GM21381 (cell line): ENCODE measurements around the gene CCDC9.

ENCODE experiments used
- ATAC-seq: cut with Tn5 transposase; IDR thresholded peaks from one replicate; pipeline ENCODE4 v1.9.1; 2021; ENCODE audit warnings: mild to moderate bottlenecking, moderate library complexity; ENCODE audit not compliant: unreplicated experiment

The CCDC9 gene

GRCh38 chr19:47255879-47256692, at the start of gene CCDC9:
Gene CCDC9, plus strand, starts transcription at chr19:47256525. Its CDS starts 1,876 bp downstream, at chr19:47258401.
- peak; percentile 48 for ATAC-seq

GRCh38 chr19:47209319-47210179, 46.8 kb upstream of the CCDC9 start:
- ATAC-seq = no peak

- ATAC-seq = no peak
Observed at GRCh38 chr19:47210180-47210490, 46.2 kb upstream of the CCDC9 start.

GRCh38 chr19:47210689-47211316, 45.5 kb upstream of the CCDC9 start:
- ATAC-seq = no peak

GRCh38 chr19:47215581-47215980, 40.7 kb upstream of the CCDC9 start:
- ATAC-seq = no peak

- no peak for ATAC-seq
Observed at GRCh38 chr19:47221080-47221841, 35.1 kb upstream of the CCDC9 start.

GRCh38 chr19:47221890-47222289, 34.4 kb upstream of the CCDC9 start:
- ATAC-seq = no peak

GRCh38 chr19:47225746-47226425, 30.4 kb upstream of the CCDC9 start:
- peak; percentile 39 for ATAC-seq

GRCh38 chr19:47226426-47227351, 29.6 kb upstream of the CCDC9 start:
- ATAC-seq = peak; percentile 5

GRCh38 chr19:47227352-47228167, 28.8 kb upstream of the CCDC9 start:
- ATAC-seq = no peak

- ATAC-seq = no peak
Observed at GRCh38 chr19:47228168-47228936, 28.0 kb upstream of the CCDC9 start.

- no peak for ATAC-seq
Observed at GRCh38 chr19:47228937-47229675, 27.2 kb upstream of the CCDC9 start.

GRCh38 chr19:47229676-47230053, 26.7 kb upstream of the CCDC9 start:
- no peak for ATAC-seq

GRCh38 chr19:47230054-47230920, 26.0 kb upstream of the CCDC9 start:
- ATAC-seq = no peak

GRCh38 chr19:47230921-47231214, 25.5 kb upstream of the CCDC9 start, which contains the start of gene BBC3:
Gene BBC3, minus strand, starts transcription at chr19:47231199. Its CDS starts 2,768 bp downstream, at chr19:47228431.
- no peak for ATAC-seq
